ENCODE data around the gene ZNF521. TPM values are rescaled to one million over a fixed set of nuclear protein-coding genes. Genes with fewer than 3 reads are reported as not detected.

The ZNF521 gene
- total RNA-seq, 6 donors from 2014 or later: 4.7 to 37.7 (median 13.8) TPM

GRCh38 chr18:25349131-25349925 lies 2.6 kb downstream of the ZNF521 start:
- peak overlapping the region; percentile 76 to 93 (median 86) for H3K27ac ChIP-seq
- DNase-seq (peak in 1 of 2 donors; percentile 88), ATAC-seq (ENCODE audit: low FRiP score in 2 of 2) (peak; percentile 16 to 49)
- H3K27me3 ChIP-seq: peaks cover 0 to 16% (median 4%) of the 10 kb centered on the region in 4 donors
- H3K9me3 ChIP-seq: no peaks in the 10 kb centered on the region
- H3K4me3 ChIP-seq: peak overlapping the region; percentile 63 to 73 (median 65)
- WGBS, 2 donors: 11 to 17% methylated on average over 33 to 53 of the region's 78 CpGs
- H3K4me1 ChIP-seq: peaks cover 6 to 38% (median 15%) of the 10 kb centered on the region in 4 donors
- H3K36me3 ChIP-seq: no peaks in the 10 kb centered on the region
- TF ChIP-seq POLR2A (IDR thresholded peaks at IDR 0.05): no peak
- TF ChIP-seq CTCF (IDR thresholded peaks at IDR 0.05): peak in 1 of 6 experiments; percentile 10
- TF ChIP-seq POLR2AphosphoS5 (IDR thresholded peaks at IDR 0.05): no peak
- no peak for TF ChIP-seq EP300 (IDR thresholded peaks at IDR 0.05)

- Histone ChIP-seq H3K9me3 (no peaks in the 10 kb centered on the region), H3K27ac (peak overlapping the region; percentile 76 to 93 (median 86)), H3K36me3 (no peaks in the 10 kb centered on the region), H3K4me3 (peak overlapping the region in 3 of 4 donors; percentile 63 to 73 (median 63)), H3K27me3 (peaks cover 0 to 16% (median 4%) of the 10 kb centered on the region in 4 donors), H3K4me1 (peaks cover 6 to 38% (median 15%) of the 10 kb centered on the region in 4 donors)
- DNase-seq (no peak), ATAC-seq (ENCODE audit: low FRiP score in 2 of 2) (no peak)
- WGBS, 2 donors: 57 to 65% methylated on average over 17 of the region's 17 CpGs
- TF ChIP-seq EP300 (IDR thresholded peaks at IDR 0.05) (no peak), POLR2A (IDR thresholded peaks at IDR 0.05) (no peak), CTCF (IDR thresholded peaks at IDR 0.05) (no peak), POLR2AphosphoS5 (IDR thresholded peaks at IDR 0.05) (no peak)
Measured at GRCh38 chr18:25348386-25349130, 3.4 kb downstream of the ZNF521 start.

GRCh38 chr18:25346561-25346960 lies 5.4 kb downstream of the ZNF521 start:
- Histone ChIP-seq H3K4me1 (peaks cover 6 to 29% (median 15%) of the 10 kb centered on the region in 4 donors), H3K4me3 (no peak overlapping the region), H3K36me3 (no peaks in the 10 kb centered on the region), H3K27ac (no peak overlapping the region), H3K9me3 (no peaks in the 10 kb centered on the region), H3K27me3 (peaks cover 0 to 12% (median 4%) of the 10 kb centered on the region in 4 donors)
- TF ChIP-seq POLR2AphosphoS5 (IDR thresholded peaks at IDR 0.05) (no peak), CTCF (IDR thresholded peaks at IDR 0.05) (no peak), EP300 (IDR thresholded peaks at IDR 0.05) (no peak), POLR2A (IDR thresholded peaks at IDR 0.05) (no peak)
- DNase-seq (no peak), ATAC-seq (ENCODE audit: low FRiP score in 2 of 2) (no peak)
- WGBS, 2 donors: 79 to 81% methylated on average over 1 of the region's 1 CpG

- no peak for DNase-seq
- peaks cover 0 to 8% (median 3%) of the 10 kb centered on the region in 4 donors for H3K27me3 ChIP-seq
- no peak for ATAC-seq (ENCODE audit: low FRiP score in 2 of 2)
- WGBS, 2 donors: 69 to 74% methylated on average over 8 of the region's 8 CpGs
- H3K36me3 ChIP-seq: no peaks in the 10 kb centered on the region
- no peak overlapping the region for H3K27ac ChIP-seq
- H3K4me3 ChIP-seq: no peak overlapping the region
- no peaks in the 10 kb centered on the region for H3K9me3 ChIP-seq
- H3K4me1 ChIP-seq: peaks cover 4 to 16% (median 7%) of the 10 kb centered on the region in 4 donors
- TF ChIP-seq POLR2A (IDR thresholded peaks at IDR 0.05) (no peak), EP300 (IDR thresholded peaks at IDR 0.05) (no peak), POLR2AphosphoS5 (IDR thresholded peaks at IDR 0.05) (no peak), CTCF (IDR thresholded peaks at IDR 0.05) (no peak)
Measured at GRCh38 chr18:25345081-25345866, 6.7 kb downstream of the ZNF521 start.

Measured in upper lobe of left lung (tissue), 6 donors.